ENCODE data around the gene MUC5B. TPM values are rescaled to one million over a fixed set of nuclear protein-coding genes. Genes with fewer than 3 reads are reported as not detected.
A peak's percentile ranks its signal among the peaks of the same experiment; 100 is the strongest.

Gene MUC5B
- total RNA-seq, 1 donor from 2014 or later = not detected

GRCh38 chr11:1227551-1228100 lies 4.8 kb downstream of the MUC5B start:
- DNase-seq = peak; percentile 21
- ATAC-seq = no peak
- intact Hi-C loops (cut with micrococcal nuclease) = no loop called here

GRCh38 chr11:1228101-1228821 lies 5.4 kb downstream of the MUC5B start:
- DNase-seq (peak; percentile 22), ATAC-seq (no peak)
- intact Hi-C loops (cut with micrococcal nuclease) = no loop called here

GRCh38 chr11:1228921-1229451 lies 6.1 kb downstream of the MUC5B start:
- intact Hi-C loops (cut with micrococcal nuclease) = no loop called here
- DNase-seq (peak; percentile 17), ATAC-seq (no peak)

- DNase-seq (peak; percentile 19), ATAC-seq (no peak)
- intact Hi-C loops (cut with micrococcal nuclease) = no loop called here
Observed at GRCh38 chr11:1229471-1230120, 6.7 kb downstream of the MUC5B start.

GRCh38 chr11:1230121-1230455 lies 7.2 kb downstream of the MUC5B start:
- DNase-seq (peak; percentile 21), ATAC-seq (no peak)
- intact Hi-C loops (cut with micrococcal nuclease) = no loop called here

- intact Hi-C loops (cut with micrococcal nuclease) = no loop called here
- DNase-seq (peak; percentile 20), ATAC-seq (no peak)
Observed at GRCh38 chr11:1230456-1231395, 7.9 kb downstream of the MUC5B start.

- DNase-seq = peak; percentile 26
Observed at GRCh38 chr11:1231396-1232020, 8.6 kb downstream of the MUC5B start.

GRCh38 chr11:1232021-1232882 lies 9.4 kb downstream of the MUC5B start:
- peak; percentile 14 for DNase-seq
- intact Hi-C loops (cut with micrococcal nuclease) = no loop called here
- ATAC-seq = no peak

More at GRCh38 chr11:1231396-1232020, 8.6 kb downstream of the MUC5B start:
- intact Hi-C loops (cut with micrococcal nuclease) = no loop called here
- ATAC-seq = no peak

- intact Hi-C loops (cut with micrococcal nuclease) = no loop called here
- DNase-seq (peak; percentile 13), ATAC-seq (no peak)
Observed at GRCh38 chr11:1232883-1233321, 10.0 kb downstream of the MUC5B start.

GRCh38 chr11:1233351-1234053 lies 10.6 kb downstream of the MUC5B start:
- intact Hi-C loops (cut with micrococcal nuclease) = no loop called here
- no peak for ATAC-seq
- peak; percentile 9 for DNase-seq

GRCh38 chr11:1234054-1234720 lies 11.3 kb downstream of the MUC5B start:
- intact Hi-C loops (cut with micrococcal nuclease) = no loop called here
- ATAC-seq = no peak
- peak; percentile 18 for DNase-seq

GRCh38 chr11:1234771-1235305 lies 12.0 kb downstream of the MUC5B start:
- peak; percentile 26 for DNase-seq
- intact Hi-C loops (cut with micrococcal nuclease) = no loop called here
- ATAC-seq = no peak

- intact Hi-C loops (cut with micrococcal nuclease) = no loop called here
- ATAC-seq (no peak), DNase-seq (peak; percentile 8)
Observed at GRCh38 chr11:1235306-1235900, 12.5 kb downstream of the MUC5B start.

GRCh38 chr11:1235901-1236315 lies 13.0 kb downstream of the MUC5B start:
- intact Hi-C loops (cut with micrococcal nuclease) = no loop called here
- ATAC-seq = no peak
- no peak for DNase-seq

- DNase-seq (peak; percentile 24), ATAC-seq (no peak)
- intact Hi-C loops (cut with micrococcal nuclease) = no loop called here
Observed at GRCh38 chr11:1236316-1237127, 13.7 kb downstream of the MUC5B start.
